ENCODE results near the gene TMPRSS11B. TPM values are rescaled to one million over a fixed set of nuclear protein-coding genes. Genes with fewer than 3 reads are reported as not detected.

TMPRSS11B gene
- total and polyA plus RNA-seq, 2 donors (not counting 3 experiments of a cell fraction or from before 2014, with no cell fraction given) = not detected

- BruUV-seq (replicated peaks) = no TSS peak
Observed at GRCh38 chr4:68184923-68185322, 60.6 kb downstream of the TMPRSS11B start.

More at GRCh38 chr4:68184923-68185322, 60.6 kb downstream of the TMPRSS11B start:
- no peaks in the 10 kb centered on the region for H3K79me2 ChIP-seq (ENCODE audit: control insufficient read depth, insufficient read depth, low read length)
- H2AFZ ChIP-seq (ENCODE audit: low read depth, low read length) = no peak overlapping the region
- H3K4me2 ChIP-seq (ENCODE audit: insufficient read depth, low read length) = no peak overlapping the region
- no peaks in the 10 kb centered on the region for H3K9me1 ChIP-seq (replicated peaks; ENCODE audit: control insufficient read depth, extremely low read depth, insufficient read depth, low read length)
- dilution Hi-C loops (cut with MboI; ENCODE audit: extremely low pct_ligation_motif_present, low sequenced_read_pairs) = no loop called here
- DNase-seq (ENCODE audit: low read depth, low spot score) (no peak), FAIRE-seq (no peak)
- no peak overlapping the region for H3K9ac ChIP-seq (replicated peaks; ENCODE audit: extremely low read depth, insufficient read depth, low read length)
- ChIA-PET POLR2A (no interaction called here), CTCF (interaction anchor here (1.6 kb wide), 1 partner anchor 9 kb away, joined by 6 read pairs; no protein-coding TSS in a partner anchor)
- no peaks in the 10 kb centered on the region for H3K4me1 ChIP-seq (ENCODE audit: control insufficient read depth, extremely low read depth, insufficient read depth, low read length)
- H3K9me3 ChIP-seq (replicated peaks; ENCODE audit: control insufficient read depth, insufficient read depth, low read length) = no peaks in the 10 kb centered on the region
- no peaks in the 10 kb centered on the region for H3K27me3 ChIP-seq (ENCODE audit: control insufficient read depth in 2 of 2, insufficient read depth in 2 of 2, low read length in 2 of 2)
- H3K27ac ChIP-seq (ENCODE audit: insufficient read depth, low read depth, low read length) = no peak overlapping the region
- H3K36me3 ChIP-seq (ENCODE audit: control insufficient read depth in 2 of 2, extremely low read depth in 1 of 2, insufficient read depth in 2 of 2, low read length in 2 of 2) = no peaks in the 10 kb centered on the region
- H3K4me3 ChIP-seq (replicated peaks in 1 of 3; ENCODE audit: insufficient read depth in 1 of 3, low read depth in 1 of 3, low read length in 3 of 3) = no peak overlapping the region
- no peaks in the 10 kb centered on the region for H4K20me1 ChIP-seq (replicated peaks; ENCODE audit: control insufficient read depth, extremely low read depth, insufficient read depth, low read length)
- intact Hi-C loops (cut with micrococcal nuclease) = no loop called here
- no peak for TF ChIP-seq GATA2 (IDR thresholded peaks at IDR 0.05; ENCODE audit: insufficient read depth, insufficient read length, low read depth, low read length)
- TF ChIP-seq POLR2AphosphoS5 (IDR thresholded peaks at IDR 0.05; ENCODE audit: insufficient read depth, low read depth, low read length) = no peak
- no peak for TF ChIP-seq CTCF (IDR thresholded peaks at IDR 0.05; ENCODE audit: extremely low read depth in 1 of 2, insufficient read depth in 1 of 2, low read depth in 1 of 2, low read length in 2 of 2)
- TF ChIP-seq, protein P1, sequence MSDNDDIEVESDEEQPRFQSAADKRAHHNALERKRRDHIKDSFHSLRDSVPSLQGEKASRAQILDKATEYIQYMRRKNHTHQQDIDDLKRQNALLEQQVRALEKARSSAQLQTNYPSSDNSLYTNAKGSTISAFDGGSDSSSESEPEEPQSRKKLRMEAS (IDR thresholded peaks at IDR 0.05; ENCODE audit: insufficient read depth, insufficient read length) = no peak
- TF ChIP-seq MYC (IDR thresholded peaks at IDR 0.05; ENCODE audit: low read depth, low read length) = no peak
- no peak for TF ChIP-seq EZH2 (IDR thresholded peaks at IDR 0.05; ENCODE audit: borderline replicate concordance, low read depth, low read length, severe bottlenecking)
- TF ChIP-seq POLR2A (IDR thresholded peaks at IDR 0.05; ENCODE audit: low read depth, low read length) = no peak
- no peak for TF ChIP-seq FOS (IDR thresholded peaks at IDR 0.05; ENCODE audit: borderline replicate concordance, insufficient read depth, low read length)
- TF ChIP-seq JUN (IDR thresholded peaks at IDR 0.05; ENCODE audit: borderline replicate concordance, insufficient read depth, insufficient read length, low read depth) = no peak

Measured in endothelial cell of umbilical vein (primary cell).